Measurements from ENCODE around the gene TCEAL3. TPM values are rescaled to one million over a fixed set of nuclear protein-coding genes. Genes with fewer than 3 reads are reported as not detected.
"Not testable (repeated sequence)": the region's sequence is repeated elsewhere in the genome, so short reads cannot be mapped to it uniquely, and the experiment has no call there.

The TCEAL3 gene
- total and polyA plus RNA-seq, 12 donors, result 14.5 to 118 (median 53.5) TPM

DNA sequence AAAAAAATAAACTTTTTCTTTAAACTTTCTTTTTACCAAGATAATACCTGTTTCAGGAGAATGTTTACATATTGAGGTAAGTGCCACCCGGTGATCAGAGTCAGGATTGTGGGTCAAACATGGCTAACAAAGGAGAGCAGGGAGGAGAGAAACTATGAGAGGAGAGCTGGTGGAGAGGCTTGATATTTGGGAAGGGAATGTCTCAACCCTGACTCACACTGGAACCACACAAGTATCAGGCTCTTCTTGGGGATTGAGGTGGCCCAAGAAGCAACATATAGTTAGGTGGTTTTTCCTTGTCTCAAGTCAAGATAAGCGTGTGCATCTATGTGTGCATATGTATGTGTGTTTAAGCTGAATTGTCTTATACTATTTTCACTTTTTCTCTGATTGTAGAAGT is 27.7 kb downstream of the TCEAL3 start:
- H3K27me3 ChIP-seq, result peaks cover 2% of the 10 kb centered on the region
- 55 to 96% (median 77%) methylated on average over 2 of the region's 2 CpGs for WGBS, 4 donors
- no peaks in the 10 kb centered on the region for H3K9me3 ChIP-seq (replicated peaks in 1 of 3)
- TF ChIP-seq, protein P1, sequence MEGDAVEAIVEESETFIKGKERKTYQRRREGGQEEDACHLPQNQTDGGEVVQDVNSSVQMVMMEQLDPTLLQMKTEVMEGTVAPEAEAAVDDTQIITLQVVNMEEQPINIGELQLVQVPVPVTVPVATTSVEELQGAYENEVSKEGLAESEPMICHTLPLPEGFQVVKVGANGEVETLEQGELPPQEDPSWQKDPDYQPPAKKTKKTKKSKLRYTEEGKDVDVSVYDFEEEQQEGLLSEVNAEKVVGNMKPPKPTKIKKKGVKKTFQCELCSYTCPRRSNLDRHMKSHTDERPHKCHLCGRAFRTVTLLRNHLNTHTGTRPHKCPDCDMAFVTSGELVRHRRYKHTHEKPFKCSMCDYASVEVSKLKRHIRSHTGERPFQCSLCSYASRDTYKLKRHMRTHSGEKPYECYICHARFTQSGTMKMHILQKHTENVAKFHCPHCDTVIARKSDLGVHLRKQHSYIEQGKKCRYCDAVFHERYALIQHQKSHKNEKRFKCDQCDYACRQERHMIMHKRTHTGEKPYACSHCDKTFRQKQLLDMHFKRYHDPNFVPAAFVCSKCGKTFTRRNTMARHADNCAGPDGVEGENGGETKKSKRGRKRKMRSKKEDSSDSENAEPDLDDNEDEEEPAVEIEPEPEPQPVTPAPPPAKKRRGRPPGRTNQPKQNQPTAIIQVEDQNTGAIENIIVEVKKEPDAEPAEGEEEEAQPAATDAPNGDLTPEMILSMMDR (IDR thresholded peaks at IDR 0.05), result no peak
- no peak for TF ChIP-seq POLR2A (IDR thresholded peaks at IDR 0.05)
- peaks cover 0 to 4% of the 10 kb centered on the region in 2 donors for H3K4me1 ChIP-seq (replicated peaks in 1 of 2)
- intact Hi-C loops (cut with DNase I), result no loop called here
- no peaks in the 10 kb centered on the region for H3K36me3 ChIP-seq (replicated peaks in 1 of 2)
- H3K4me3 ChIP-seq, result no peak overlapping the region
- no peak for DNase-seq
- H3K27ac ChIP-seq, result no peak overlapping the region

GRCh38 chrX:103637604-103638338 is 30.0 kb downstream of the TCEAL3 start:
- DNase-seq, result no peak
- TF ChIP-seq, protein P1 (IDR thresholded peaks at IDR 0.05), result no peak
- H3K27ac ChIP-seq, result no peak overlapping the region
- no peaks in the 10 kb centered on the region for H3K9me3 ChIP-seq (replicated peaks in 1 of 3)
- 68 to 92% (median 83%) methylated on average over 2 of the region's 2 CpGs for WGBS, 4 donors
- no peaks in the 10 kb centered on the region for H3K36me3 ChIP-seq (replicated peaks in 1 of 2)
- no peak overlapping the region for H3K4me3 ChIP-seq
- intact Hi-C loops (cut with DNase I), result no loop called here
- H3K27me3 ChIP-seq, result no peaks in the 10 kb centered on the region
- H3K4me1 ChIP-seq (replicated peaks in 1 of 2), result no peaks in the 10 kb centered on the region

- H3K27ac ChIP-seq; H3K27me3 ChIP-seq; H3K9me3 ChIP-seq (replicated peaks in 1 of 3); H3K4me3 ChIP-seq; intact Hi-C loops (cut with DNase I); H3K36me3 ChIP-seq (replicated peaks in 1 of 2); H3K4me1 ChIP-seq (replicated peaks in 1 of 2): not testable (repeated sequence)
- DNase-seq, result peak in 1 of 7 donors; percentile 14
- 29 to 47% (median 37%) methylated on average over 2 to 6 of the region's 6 CpGs for whole genome bisulfite sequencing, 4 donors
These were observed 30.9 kb downstream of the TCEAL3 start for GRCh38 chrX:103638479-103639346.

DNA sequence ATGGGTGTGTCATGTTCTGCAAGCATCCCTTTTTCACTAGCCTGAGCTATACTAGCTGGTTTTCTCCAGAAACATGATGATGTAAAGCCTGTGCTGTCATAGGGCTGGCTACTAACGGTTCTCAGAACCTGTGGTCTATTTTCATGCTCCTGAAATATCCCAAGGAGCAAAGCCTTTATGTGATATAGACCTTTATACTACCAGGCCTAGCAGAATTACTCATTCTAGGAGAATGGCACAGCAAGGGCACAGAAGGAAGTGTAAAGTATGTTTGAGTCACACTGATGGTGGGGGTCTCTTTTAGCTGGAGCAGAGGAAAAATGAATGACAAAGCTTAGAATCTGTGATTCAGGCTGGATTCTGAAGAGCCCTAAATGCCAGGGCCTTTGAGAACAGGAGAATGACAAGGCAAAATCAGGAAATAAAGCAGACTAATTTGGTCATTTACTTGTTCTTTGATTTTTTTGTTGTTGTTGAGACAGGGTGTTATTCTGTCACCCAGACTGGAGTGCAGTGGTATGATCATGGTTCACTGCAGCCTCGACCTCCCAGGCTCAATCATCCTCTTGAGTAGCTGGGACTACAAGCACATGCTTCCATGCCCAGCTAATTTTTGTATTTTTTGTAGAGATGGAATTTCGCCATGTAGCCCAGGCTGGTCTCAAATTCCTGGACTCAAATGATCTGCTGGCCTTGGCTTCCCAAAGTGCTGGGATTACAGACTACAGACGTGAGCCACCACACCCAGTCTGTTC is 32.8 kb downstream of the TCEAL3 start:
- no peaks in the 10 kb centered on the region for H3K27me3 ChIP-seq
- TF ChIP-seq POLR2A (IDR thresholded peaks at IDR 0.05), result no peak
- TF ChIP-seq, protein P1 (IDR thresholded peaks at IDR 0.05), result no peak
- intact Hi-C loops (cut with DNase I), result no loop called here
- no peak overlapping the region for H3K27ac ChIP-seq
- no peaks in the 10 kb centered on the region for H3K36me3 ChIP-seq (replicated peaks in 1 of 2)
- 48 to 80% (median 65%) methylated on average over 3 to 4 of the region's 4 CpGs for WGBS, 4 donors
- no peak for DNase-seq
- no peaks in the 10 kb centered on the region for H3K9me3 ChIP-seq (replicated peaks in 1 of 3)
- H3K4me3 ChIP-seq, result no peak overlapping the region
- H3K4me1 ChIP-seq (replicated peaks in 1 of 2), result no peaks in the 10 kb centered on the region
